Dermis lymphatic vessel endothelial cell (primary cell): ENCODE results near the gene MYF6. TPM values are rescaled to one million over a fixed set of nuclear protein-coding genes. Genes with fewer than 3 reads are reported as not detected.

Experiments used
- total RNA-seq: library from RNA; depleted of rRNA; stranded (reverse); fragments of >200 nt; gene quantifications from 2 replicates; pipeline ENCODE4 v1.2.1, GENCODE V29; 2014

Gene MYF6
- not detected in 2 replicates for total RNA-seq

DNA sequence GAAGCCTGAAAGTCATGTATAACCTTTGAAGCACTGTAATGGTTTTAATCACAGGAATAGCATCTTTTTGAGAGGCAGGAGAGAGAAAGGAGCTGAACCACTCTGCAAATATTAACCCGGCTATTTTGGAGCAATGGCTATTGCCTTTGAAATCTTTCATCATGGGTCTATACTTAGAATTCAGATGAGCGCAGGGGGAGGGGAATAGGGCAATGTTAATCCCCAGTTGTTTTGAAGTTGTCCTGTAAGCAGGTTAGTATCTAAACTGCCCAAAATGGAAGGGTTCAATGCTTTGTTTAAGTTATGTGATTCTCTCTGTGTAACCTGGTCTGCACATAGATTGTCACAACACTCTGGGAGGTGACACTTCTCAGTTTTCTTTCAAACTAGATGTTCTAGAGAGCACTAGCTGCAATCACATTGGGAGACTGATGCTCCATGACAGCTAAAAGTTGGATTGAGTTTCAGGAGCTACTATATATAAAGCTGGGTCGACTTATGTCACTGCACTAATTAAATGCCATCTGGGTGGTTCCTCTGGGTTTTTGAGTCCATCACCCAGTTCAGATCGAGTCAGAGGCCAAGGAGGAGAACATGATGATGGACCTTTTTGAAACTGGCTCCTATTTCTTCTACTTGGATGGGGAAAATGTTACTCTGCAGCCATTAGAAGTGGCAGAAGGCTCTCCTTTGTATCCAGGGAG lies at the start of gene MYF6:
TSS of gene MYF6 (plus strand) at position 509 of the 704 bp plus-strand sequence. CDS start at position 595, 86 bp downstream.

DNA sequence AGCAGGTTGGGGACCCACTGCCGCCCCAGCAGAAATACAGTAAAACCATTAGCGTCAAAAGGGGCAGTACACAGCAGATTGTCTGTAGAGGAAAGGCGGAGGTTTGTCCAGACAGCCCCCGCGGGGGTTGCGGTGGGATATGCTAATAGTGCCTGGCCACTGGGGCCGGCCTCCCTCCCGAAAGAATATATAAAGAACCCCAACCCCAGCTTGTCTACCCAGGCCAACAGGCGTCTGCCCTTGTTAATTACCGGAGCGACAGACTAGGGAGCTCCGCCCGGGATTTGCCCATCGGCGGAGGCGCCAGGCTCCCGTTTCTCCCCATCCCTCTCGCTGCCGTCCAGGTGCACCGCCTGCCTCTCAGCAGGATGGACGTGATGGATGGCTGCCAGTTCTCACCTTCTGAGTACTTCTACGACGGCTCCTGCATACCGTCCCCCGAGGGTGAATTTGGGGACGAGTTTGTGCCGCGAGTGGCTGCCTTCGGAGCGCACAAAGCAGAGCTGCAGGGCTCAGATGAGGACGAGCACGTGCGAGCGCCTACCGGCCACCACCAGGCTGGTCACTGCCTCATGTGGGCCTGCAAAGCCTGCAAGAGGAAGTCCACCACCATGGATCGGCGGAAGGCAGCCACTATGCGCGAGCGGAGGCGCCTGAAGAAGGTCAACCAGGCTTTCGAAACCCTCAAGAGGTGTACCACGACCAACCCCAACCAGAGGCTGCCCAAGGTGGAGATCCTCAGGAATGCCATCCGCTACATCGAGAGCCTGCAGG lies 9.4 kb downstream of the MYF6 start, which contains the start of gene MYF5:
TSS of gene MYF5 (plus strand) at position 217 of the 774 bp plus-strand sequence. CDS start at position 369, 152 bp downstream.

Other genes starting within 250 kb of the MYF6 start
- not detected in 2 replicates for gene MYF5, start 9.3 kb downstream of the MYF6 start, total RNA-seq
- 0.09 and 0.22 TPM in 2 replicates for gene LIN7A, start 230.3 kb downstream of the MYF6 start, total RNA-seq